CD4-positive, alpha-beta T cell treated with Interleukin-6 at 100 ng/mL for 8 hours (primary cell): ENCODE data around the gene CUL5.
"Not testable (repeated sequence)": the region's sequence is repeated elsewhere in the genome, so short reads cannot be mapped to it uniquely, and the experiment has no call there.

Source experiments
- DNase-seq: peaks from one replicate; pipeline ENCODE4 v3.0.0-alpha.2; 2020; ENCODE audit warnings: mixed read lengths, low spot score

CUL5 gene

DNA sequence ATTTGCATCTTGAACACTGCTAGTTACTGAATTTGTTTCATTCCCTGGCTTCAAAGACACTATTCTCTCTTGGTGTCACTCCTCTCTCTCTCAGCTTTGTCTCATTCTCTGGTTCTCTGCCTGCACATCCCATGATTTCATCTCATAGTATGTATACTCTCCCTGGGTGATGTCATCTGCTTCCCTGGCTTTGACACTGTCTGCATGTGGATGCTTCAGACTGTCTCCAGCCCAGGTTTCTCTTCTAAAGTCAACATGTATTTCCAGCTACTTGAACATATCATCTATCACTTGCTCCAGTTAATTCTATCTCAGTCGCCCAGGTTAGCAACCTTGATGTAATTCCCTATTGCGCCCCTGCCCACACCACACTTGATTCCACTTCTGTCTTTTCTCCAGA, 103.4 kb downstream of the CUL5 start:
- DNase-seq, result no peak

DNA sequence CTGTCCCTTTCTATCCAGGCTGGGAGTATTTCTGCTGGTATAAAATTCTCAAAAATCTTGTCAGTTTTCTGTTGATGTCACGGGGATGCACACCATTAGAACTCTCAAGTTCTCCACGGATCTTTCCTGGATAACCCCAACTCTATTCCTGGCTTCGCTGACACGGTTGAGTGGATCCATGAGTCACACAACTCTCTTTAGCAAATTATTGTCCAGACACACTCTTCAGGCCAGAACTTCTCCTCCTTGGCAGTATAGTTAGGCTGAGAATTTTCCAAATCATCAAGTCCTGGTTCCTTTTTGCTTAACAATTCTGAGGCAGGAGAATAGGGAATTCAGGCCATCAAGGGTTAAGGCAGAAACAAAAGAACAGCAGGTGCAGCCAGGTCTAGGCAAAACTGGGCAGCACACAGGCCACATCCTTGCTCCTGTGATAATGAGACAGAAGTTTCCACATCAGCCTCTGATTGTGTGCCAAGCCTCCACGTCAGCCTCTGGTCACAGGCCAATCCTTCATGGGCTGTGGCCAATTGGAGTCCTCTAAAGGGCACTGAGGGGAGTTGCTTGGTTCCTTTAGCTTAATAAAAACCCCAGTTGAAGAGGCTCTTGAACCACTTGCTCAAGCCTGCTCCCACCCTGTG, 106.9 kb downstream of the CUL5 start:
- DNase-seq, result no peak

DNA sequence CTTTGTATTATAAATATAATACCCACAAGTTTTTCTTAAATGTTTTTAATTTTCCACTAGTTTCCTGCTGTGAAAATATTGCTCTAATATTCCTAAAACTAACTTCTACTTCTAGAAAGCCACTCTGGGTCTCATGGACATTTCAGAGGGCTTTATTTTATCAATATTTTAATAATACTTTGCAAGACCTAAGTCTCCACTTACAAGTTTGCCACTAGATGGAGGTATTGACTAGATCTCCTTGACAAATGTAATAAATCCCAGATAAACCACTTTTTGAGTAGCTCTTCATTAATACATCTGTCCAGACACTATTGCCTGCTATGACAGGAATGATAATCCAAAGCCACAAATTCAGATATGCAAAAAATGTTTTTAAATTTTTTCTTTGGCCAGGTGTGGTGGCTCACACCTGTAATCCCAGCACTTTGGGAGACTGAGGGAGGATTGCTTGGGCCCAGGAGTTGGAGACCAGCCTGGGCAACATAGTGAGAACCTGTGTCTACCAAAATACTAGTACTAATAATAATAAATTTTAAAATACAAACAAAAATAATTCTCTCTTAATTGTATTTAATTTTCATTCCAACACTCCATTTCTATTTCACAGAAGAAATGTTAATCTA, 109.2 kb downstream of the CUL5 start:
- peak; percentile 5 for DNase-seq

DNA sequence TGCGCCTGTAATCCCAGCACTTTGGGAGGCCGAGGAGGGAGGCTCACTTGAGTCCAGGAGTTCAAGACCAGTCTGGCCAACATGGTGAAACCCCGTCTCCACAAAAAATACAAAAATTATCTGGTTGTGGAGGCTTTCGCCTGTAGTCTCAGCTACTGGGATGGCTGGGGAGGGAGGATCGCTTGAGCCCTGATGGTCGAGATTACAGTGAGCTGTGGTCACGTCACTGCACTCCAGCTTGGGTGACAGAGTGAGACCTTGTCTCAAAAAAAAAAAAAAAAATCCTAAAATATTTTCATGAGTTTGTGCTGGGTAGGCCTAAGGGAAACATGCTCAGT, 112.2 kb downstream of the CUL5 start:
- not testable (repeated sequence) for DNase-seq

DNA sequence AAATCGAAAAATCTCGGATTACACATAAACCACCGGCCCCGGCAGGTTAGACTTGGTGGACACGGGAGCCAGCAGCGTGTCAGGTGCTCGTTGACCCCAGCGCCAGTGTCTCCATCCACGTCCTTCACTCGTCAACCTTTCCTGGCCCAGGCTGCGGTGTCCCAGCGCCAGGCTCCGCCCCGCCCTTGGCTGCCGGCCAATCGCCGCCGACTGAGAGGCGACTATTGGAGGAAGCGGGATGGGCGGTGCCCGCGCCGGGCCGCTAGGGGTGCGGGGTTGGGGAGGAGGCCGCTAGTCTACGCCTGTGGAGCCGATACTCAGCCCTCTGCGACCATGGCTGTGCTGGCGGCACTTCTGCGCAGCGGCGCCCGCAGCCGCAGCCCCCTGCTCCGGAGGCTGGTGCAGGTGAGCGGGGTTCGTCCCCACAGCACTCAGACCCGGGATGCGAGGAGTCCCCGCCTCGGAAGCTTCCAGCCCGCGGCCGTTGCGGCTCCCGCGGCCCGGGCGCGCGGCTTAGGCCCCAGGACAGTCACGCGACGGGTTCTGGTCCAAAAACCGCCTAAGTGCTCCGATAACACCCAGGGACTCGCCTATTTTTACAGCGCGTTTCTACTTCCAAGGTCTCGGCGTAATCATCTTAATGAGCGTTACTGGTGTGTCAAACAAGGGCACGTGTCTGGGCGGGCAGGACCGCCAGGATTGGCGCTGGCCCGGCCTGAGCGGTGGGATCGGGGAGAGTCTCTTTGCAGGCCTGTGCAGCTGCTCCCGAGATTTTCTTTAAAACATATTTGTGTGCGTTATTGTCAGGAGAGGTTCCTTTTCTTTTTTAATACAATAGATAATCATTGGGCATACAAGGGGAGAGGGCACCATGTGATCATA, 112.8 kb downstream of the CUL5 start, which contains the start of gene ACAT1:
TSS of gene ACAT1 (plus strand) at position 294 of the 882 bp plus-strand sequence. CDS start at position 334, 40 bp downstream.
- DNase-seq, result peak; percentile 93

DNA sequence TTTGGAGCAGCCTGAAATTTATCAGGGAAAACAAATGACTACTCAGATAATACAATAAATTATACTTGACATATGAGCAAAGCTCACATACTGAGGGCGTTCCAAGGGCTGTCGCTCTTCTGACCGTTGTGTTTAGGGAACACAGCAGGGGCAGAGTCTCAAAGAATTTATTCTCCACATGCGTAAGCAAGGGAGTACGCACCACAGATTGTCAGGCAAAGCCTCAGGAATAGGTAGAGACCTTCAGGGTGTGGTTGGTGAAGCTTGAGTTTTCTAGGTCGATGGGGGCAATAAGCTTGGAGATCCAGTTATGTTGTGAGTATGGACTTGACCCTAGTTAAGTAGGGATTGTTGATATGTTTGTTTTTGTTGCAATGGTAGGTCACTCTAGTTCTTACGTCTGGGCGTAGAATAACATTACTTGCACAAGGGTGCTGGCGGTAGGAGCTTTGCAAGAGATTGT, 113.5 kb downstream of the CUL5 start:
- DNase-seq, result no peak

DNA sequence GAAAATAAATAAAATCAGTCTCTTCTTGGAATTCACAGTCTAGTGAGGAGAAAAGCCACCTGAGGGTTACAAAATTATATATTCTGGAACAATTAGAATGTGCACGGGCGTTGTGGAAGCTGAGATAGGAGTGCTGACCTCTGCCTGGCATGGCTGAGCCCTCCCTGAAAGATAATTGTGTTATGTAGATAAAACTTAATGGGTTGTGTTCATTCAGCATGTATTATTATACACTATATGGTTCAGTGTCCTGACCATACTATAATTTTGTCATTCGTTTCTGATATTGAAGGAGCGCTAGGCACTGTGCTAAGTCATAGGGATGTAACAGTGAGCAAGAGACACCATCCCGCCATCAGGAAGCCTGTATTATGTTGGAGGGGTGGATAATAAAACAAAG, 116.4 kb downstream of the CUL5 start:
- DNase-seq, result no peak

DNA sequence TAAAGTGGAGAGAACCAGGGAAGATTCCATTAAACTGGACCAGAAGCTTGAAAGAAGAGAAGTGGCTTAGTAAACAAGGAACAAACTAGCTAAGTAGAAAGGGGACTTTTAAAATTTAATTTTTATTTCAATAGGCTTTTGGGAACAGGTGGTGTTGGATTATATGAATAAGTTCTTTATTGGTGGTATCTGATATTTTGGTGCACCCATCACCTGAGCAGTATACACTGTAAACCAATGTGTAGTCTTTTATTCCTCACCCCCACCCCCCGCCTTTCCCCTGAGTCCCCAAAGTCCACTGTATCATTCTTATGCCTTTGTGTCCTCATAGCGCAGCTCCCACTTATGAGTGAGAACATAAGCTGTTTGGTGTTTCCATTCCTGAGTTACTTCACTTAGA, 120.1 kb downstream of the CUL5 start:
- no peak for DNase-seq

DNA sequence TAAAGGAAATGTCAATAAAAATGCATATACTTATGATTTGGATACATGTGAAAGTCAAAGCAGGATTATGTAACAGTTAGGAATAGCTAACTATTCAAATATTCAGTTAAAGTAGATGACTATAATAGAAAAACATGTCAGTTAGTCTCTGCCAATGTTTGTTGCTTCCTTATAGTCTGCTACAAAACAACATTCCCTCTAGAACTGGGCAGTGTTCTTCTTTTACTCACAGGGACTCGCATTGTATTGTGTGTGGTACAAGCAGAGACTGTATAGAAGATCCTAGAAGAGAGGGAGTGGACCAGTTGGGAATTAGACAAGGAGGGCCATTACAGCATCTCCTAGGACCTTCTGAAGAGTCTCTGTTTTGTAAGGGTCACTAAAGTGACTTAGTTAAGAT, 123.3 kb downstream of the CUL5 start:
- no peak for DNase-seq

DNA sequence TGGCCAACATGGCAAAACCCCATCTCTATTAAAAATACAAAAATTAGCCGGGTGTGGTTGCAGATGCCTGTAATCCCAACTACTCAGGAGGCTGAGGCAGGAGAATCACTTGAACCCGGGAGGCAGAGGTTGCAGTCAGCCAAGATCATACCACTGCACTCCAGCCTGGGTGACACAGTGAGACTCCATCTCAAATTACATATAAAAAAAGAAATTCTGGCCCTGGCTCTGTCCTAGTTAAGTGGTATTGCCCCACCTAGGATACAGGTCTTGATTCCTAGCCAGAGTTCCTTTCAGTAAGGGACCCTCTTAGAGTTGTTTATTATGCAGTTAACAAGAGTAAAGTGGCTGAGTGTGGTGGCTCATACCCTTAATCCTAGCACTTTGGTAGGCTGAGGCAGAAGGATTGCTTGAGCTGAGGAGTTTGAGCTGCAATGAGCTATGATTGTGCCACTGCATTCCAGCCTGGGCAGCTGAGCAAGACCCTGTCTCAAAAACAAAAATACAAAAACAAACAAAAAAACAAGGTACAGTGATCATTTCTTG, 124.4 kb downstream of the CUL5 start:
- DNase-seq, result not testable (repeated sequence)

DNA sequence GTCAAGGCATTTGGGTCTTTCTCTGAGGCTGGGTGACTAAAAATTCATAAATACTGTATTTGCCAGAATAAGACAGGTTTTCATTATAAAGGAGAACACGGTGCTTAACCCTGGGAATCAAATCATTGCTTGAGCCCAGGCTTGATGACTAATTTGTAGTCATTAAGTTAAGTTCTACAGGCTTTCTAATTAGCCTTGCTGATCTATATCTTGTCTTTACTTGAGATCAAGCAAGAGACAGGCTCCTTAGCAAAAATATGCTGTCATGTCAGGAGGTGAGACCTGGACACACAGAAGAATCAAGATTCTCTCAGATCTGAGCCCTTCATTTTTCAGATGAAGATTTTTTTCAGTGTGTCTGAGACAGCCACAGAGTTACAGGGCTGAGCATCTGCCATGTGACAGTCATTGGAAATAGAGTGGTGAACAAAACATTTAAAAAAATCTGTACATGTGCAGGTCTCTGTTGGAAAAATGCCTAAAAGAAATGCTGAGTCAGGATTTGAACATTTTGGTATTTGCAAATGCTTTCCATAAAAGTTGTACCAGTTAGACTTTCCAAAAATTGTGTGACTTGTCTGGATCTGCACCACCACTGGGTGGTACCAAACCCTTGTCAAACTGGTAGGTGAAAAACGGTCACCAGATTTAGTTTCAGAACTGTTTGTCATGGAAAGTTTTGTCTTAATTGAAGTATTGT, 127.3 kb downstream of the CUL5 start:
- peak; percentile 8 for DNase-seq

DNA sequence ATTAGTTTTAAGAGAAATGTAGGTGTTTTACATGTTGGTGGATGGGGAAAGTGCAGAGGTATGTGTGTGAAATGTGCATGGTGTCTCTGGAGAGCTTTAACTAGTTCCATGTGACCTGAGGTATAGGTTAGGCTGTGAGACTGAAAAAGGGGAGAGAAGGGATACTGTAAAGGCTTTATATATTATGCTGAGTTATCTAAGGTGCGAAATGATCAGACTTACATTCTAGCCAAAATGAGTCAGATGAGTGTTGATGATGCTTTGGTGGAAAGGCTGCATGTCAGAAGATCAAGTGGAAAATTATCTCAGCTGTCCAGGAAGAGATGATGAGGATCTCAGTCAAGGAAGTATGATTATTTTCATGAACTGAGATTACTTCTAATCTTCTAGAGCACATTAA, 128.5 kb downstream of the CUL5 start:
- DNase-seq, result no peak

DNA sequence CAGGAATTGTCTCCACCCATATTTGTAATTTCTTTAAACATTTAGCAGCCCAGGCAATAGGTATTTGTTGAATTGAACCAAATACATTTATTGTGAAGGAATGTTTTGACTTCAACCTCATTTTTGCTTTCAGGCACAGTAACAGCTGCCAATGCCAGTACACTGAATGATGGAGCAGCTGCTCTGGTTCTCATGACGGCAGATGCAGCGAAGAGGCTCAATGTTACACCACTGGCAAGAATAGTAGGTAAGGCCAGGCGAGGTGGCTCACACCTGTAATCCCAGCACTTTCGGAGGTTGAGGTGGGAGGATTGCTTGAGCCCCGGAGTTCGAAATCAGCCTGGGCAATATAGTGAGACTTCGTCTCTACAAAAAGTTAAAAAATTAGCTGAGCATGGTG, 133.6 kb downstream of the CUL5 start:
- DNase-seq, result no peak

DNA sequence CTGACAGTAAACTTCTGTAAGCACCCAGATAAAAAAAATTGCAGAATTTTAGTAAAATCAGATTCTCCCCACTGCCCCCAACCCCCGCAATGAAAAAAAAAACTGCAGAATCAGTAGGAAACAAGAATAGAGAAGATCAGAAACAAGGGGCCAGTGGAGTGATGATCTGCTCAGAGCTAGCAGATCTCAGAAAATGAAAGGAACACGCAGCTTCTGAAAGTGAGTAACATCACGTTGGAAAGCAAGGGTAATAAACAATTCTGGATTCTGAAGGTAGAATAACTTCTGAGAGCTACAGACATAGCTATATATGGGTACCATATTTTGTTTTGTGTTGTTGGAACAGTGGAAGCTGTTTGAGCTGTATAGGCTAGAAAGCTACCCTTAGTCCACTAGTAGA, 135.9 kb downstream of the CUL5 start:
- DNase-seq, result no peak

DNA sequence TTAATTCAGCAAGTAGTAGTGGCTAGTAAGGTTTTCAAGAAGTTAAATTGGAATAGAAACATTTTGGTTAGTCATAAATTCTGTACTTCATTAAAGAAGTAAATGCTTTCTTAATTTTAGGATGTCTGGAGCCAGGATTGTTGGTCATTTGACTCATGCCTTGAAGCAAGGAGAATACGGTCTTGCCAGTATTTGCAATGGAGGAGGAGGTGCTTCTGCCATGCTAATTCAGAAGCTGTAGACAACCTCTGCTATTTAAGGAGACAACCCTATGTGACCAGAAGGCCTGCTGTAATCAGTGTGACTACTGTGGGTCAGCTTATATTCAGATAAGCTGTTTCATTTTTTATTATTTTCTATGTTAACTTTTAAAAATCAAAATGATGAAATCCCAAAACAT, 138.5 kb downstream of the CUL5 start:
- DNase-seq, result no peak

DNA sequence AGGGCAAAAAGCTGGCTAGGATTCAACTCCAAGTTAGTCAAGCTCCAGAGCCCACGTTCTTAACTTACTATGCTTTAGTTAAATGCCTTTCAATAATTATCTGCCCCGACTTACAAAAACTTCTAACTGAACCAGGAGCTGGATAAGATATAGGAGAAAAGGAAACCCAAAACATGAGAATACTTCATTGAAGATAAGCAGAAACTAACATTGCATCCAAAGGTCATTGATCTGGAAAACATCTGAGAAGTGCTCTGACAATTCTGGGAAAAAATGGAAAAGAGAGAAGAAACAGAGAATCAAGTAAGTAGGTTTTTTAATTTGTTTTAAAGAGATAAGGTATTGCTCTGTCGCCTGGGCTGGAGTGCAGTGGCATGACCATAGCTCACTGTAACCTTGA, 139.9 kb downstream of the CUL5 start:
- no peak for DNase-seq

DNA sequence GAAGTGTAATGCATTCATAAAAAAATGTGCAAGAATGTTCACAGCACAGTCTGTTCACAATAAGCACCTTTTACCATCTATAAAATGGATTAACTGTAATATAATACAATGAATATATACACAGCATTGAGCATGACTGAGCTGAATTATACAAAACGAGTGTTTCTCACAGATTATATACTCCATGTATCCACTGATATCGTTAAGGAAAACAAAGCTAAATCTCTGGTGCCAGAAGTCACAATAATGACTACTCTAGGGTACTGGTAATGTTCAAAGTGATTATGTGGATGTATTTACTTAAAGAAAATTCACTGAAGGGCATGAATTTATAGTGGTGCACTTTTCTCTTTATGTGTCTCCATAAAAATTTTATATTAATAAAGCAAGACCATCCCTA, 145.9 kb downstream of the CUL5 start:
- no peak for DNase-seq
